ENCODE measurements around the gene MAGEB4.

Gene MAGEB4

GRCh38 chrX:30283456-30284200 is 41.8 kb downstream of the MAGEB4 start:
- no peak for DNase-seq
